GM12801 (cell line): ENCODE data around the gene ZNF106.

Source experiments
- TF ChIP-seq, protein P1 (sequence below): IDR thresholded peaks from one replicate; pipeline ENCODE4 v1.5.1; 2011; ENCODE audit warnings: control low read depth; ENCODE audit not compliant: insufficient read length; ENCODE audit errors: extremely low read depth

Gene ZNF106

DNA sequence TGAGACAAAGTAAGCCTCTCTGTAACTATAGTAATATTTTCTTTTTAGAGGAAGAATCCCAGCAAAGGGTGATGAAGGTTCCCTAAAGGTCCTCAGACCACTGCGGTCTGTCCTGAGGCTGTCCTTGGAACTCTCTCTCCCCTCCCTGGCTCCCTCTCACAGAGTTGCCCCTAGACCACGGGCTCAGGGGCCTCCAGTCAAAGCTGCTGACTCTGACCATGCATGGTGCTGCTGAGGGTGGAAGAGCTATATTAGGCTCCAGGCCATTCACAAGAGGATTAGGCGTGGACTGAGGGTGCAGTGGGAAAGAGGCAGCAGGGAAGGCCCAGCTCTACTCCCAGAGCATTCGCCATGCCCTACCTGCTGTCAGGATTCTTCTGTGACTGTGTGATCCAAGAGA is 117.0 kb downstream of the ZNF106 start:
- TF ChIP-seq, protein P1, sequence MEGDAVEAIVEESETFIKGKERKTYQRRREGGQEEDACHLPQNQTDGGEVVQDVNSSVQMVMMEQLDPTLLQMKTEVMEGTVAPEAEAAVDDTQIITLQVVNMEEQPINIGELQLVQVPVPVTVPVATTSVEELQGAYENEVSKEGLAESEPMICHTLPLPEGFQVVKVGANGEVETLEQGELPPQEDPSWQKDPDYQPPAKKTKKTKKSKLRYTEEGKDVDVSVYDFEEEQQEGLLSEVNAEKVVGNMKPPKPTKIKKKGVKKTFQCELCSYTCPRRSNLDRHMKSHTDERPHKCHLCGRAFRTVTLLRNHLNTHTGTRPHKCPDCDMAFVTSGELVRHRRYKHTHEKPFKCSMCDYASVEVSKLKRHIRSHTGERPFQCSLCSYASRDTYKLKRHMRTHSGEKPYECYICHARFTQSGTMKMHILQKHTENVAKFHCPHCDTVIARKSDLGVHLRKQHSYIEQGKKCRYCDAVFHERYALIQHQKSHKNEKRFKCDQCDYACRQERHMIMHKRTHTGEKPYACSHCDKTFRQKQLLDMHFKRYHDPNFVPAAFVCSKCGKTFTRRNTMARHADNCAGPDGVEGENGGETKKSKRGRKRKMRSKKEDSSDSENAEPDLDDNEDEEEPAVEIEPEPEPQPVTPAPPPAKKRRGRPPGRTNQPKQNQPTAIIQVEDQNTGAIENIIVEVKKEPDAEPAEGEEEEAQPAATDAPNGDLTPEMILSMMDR, result no peak

DNA sequence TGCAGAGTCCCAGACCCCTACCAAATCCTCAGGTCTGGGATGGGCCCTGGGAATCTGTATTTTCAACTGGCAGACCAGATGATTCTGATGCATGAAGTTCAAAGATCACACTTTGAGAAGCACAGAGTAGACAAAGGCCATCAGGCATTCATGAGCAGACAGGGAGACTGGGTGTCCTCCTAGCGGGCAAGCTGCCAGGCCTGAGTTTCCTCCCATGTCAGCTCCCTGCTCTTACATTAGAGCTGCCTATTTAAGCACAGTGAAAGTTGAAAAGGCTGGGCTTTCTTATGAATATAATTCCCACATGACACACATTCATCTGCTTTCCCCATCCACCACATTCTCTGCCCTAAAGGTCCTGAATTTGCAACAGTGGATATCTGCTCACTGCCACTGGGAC is 117.7 kb downstream of the ZNF106 start:
- TF ChIP-seq, protein P1, result no peak

DNA sequence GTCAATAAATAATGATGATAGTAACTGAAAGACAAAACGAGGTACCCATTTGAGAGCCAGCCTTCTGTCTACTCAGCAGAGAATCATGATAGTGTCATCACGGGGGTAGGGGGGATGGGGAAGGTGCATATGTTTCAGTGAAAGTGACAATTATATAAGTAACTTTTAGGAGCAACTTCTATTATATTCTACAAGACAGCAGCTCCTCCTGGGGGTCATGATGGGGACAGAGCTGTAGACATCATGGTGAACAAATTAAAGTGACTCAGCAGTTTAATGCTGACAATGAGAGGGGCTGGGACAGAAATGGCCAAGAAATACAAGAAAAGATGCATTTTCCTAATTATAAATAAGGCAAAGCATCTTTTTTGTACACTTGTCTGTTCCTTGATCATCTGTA is 119.8 kb downstream of the ZNF106 start:
- TF ChIP-seq, protein P1, result no peak

DNA sequence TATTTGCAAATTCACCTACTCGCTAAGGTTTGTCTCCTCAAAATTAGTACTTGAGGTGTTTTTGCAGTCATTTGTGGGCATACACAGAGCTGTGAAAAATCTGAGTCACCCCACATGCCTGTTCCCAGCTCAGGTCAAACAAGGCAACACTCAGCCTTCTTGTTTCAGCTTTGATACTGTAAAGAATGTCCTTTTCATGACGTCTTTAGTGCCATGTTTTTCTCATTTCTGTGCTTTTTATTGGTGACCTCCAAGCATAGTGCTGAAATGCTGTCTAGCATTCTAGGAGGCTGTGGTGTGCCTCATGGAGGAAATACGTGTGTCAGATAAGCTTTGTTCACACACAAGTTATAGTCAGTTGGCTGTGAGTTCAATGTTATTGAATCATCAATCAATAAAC is 122.8 kb downstream of the ZNF106 start:
- TF ChIP-seq, protein P1, result no peak

DNA sequence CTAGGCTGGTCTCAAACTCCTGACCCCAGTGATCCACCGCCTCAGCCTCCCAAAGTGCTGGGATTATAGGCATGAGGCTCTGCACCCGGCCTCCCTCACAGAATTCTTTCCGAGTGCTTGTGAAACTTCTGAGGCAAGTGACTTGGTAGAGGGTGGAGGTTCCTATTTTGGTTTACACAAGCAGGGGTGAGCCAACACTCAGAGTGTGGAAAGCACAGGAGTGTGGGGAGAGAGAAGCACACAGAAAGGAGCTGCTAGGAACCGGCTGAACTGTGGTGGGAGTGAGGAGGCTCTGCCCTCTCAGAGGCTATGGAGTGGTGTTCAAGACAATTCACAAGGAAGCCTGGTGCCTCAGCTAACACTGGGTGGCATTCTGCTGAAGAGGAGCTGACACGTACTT is 123.9 kb downstream of the ZNF106 start:
- TF ChIP-seq, protein P1, result no peak

DNA sequence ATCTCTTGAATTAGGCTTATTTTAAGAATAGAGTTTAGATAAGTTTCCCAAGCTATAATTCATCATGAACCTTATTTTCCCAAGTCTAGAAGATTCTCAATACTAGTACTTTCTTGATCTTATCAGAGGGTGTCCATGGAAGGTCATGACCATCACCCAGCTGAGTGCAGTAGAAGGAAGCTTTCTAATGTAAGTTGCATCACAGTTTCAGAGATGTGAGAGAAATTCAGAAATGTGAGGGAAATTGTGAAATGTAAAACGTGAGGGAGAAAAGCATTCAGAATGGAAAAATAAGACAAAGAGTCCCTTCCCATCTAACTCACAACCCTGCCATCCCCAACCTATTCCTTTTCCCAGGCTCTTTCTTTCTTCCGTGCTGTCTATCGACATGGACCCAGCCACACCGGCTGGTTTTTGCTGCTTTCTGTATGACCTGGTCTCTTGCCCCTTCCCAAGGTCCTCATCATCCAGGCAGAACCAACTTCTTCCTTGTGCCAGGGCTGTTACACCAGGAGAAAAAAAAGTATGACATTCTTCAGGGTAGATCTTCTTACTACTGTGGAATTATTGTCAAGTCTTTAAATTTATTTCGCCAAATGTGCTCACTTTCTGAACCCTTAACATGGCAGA is 124.9 kb downstream of the ZNF106 start:
- TF ChIP-seq, protein P1, result no peak

DNA sequence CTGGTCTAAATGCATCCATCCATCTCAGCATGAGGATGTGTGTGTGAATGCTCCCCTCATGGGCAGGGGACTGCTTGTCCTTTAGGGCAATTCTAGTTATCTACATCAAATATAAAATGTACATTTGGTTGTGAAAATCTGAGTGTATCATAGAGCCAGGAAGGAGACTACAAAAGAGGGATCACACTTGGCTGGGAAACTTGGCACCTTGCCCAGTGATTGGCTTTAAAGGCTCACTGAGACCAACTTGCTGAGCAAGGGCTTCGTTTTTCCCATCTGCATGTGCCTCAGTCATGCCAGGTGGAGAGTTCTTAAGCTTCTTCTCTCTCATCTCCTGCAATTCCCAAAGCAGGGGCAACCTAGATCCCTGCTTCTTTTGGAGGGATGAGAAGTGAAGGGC is 126.4 kb downstream of the ZNF106 start:
- TF ChIP-seq, protein P1, result no peak
